ENCODE results near the gene PDLIM5.

GRCh38 chr4:94575652-94576051 lies 123.9 kb downstream of the PDLIM5 start:
- no peak for TF ChIP-seq POLR2A (IDR thresholded peaks at IDR 0.05)
- no peak for TF ChIP-seq CTCF (IDR thresholded peaks at IDR 0.05)
- TF ChIP-seq POLR2AphosphoS5 (IDR thresholded peaks at IDR 0.05; ENCODE audit: insufficient read depth in 1 of 2, low read depth in 1 of 2): no peak

Data from vagina (tissue), 2 donors.